GM03348 (cell line): ENCODE measurements around the gene REC114.

Source experiments
- DNase-seq: peaks from one replicate; pipeline ENCODE4 v3.0.0; 2012; ENCODE audit warnings: low spot score

REC114 gene

DNA sequence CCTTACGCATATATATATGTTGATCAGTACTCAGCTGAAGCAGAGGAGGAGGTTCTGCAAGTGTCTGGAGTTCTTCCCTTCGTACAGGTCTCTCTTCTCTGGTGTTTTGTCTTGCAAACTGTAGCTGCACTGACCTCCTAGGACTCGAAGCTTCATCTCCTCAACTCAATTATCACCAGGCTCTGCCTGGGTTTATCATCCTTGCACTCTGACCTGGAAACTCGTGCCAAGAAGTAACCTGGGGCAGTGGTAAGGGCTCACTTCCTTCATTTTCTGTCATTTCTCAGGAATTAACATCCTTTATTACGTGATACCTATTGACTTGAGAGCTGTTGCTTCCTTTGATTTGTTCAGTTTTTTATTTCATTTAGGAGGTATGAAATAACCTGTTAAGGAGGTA is 14.4 kb downstream of the REC114 start:
- no peak for DNase-seq

- no peak for DNase-seq
These were observed 17.7 kb downstream of the REC114 start for GRCh38 chr15:73460662-73461061.

GRCh38 chr15:73464602-73465001 is 21.6 kb downstream of the REC114 start:
- DNase-seq: no peak

GRCh38 chr15:73467758-73468157 is 24.8 kb downstream of the REC114 start:
- DNase-seq: no peak

DNA sequence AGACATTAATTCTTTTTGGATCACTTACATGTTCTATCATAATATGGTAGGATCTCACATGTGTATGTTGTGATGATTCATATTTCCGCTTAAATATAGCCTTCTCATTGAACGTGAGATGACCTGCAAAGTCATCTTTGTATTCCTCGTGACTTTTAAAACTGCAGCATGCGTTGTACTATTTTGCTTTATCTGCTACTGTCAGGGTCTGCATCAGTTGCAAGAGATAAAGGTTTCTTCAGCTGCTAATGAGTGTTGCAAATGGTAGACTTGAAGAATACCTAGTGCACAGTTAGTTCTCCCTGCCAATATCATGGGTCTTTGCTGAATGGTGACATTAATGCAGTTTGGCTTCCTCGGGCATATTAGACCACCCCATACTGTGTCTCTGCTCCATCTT is 31.8 kb downstream of the REC114 start:
- no peak for DNase-seq

DNA sequence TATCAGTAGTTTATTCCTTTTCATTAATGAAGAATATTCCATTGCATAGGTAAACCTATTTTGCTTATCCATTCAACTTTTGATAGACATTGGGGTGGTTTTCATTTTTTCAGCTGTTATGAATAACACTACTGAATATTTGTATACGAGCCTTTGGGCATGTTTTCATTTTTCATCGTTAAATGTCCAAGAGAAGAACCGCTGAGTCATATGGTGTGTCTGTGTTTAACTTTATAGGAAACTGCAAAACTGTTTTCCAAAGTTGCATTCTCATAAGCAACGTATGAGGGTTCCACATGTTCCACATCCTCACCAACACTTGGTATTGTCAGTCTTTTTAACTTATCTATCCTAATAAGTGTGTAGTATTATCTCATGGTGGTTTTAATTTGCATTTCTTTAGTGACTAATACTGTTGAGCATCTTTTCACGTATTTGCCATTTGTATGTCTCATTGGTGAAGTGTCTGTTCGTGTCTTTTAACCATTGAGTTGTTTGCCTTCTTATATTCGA is 33.8 kb downstream of the REC114 start:
- DNase-seq: no peak

DNA sequence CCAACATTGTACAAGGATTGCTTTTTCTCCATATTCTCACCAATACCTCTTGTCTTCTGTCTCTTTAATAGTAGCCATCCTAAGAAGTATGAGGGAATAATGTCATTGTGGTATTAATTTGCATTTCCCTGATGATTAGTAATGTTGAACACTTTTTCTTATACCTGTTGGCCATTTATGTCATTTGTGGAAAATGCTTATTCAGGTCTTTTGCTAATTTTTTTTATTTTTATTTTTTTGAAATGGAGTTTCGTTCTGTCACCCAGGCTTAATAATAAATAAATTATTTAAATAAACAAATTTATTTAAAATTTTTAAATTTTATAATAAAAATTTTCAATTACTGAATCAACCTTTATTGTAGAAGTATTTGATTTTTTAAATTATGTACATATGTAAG is 37.1 kb downstream of the REC114 start:
- DNase-seq: no peak

DNA sequence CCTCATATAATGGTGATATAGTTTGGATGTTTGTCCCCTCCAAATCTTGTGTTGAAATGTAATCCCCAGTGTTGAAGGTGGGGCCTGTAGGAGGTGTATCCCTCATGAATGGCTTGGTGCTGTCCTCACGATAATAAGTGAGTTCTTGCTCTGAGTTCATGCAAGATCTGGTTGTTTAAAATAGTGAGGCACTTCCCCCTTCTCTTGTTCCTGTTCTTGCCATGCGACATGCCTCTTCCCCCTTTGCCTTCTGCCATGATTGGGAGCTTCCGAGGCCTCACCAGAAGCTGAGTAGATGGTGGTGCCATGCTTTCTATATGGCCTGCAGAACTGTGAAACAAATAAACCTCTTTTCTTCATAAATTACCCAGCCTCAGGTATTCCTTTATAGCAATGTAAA is 39.2 kb downstream of the REC114 start:
- DNase-seq: no peak

DNA sequence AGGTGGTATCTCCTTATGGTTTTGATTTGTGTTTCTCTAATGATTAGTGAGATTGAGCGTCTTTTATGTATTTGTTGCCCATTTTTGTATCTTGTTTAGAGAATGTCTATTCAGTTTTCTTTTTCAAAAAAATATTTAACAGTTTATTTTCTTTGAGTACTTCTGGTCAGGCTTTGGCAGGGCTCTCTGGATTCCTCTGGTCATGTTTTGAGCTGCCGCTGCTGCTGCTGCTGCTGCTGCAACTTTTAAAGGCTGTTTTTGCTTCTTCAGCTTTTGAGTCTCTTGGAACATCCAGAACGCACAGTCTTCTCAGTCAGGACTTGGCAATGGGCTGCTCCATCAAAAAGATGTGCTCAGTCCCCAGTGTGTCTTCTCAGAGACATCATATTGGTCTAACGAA is 40.1 kb downstream of the REC114 start:
- no peak for DNase-seq

- DNase-seq: no peak
These were observed 42.4 kb downstream of the REC114 start for GRCh38 chr15:73485372-73485771.

DNA sequence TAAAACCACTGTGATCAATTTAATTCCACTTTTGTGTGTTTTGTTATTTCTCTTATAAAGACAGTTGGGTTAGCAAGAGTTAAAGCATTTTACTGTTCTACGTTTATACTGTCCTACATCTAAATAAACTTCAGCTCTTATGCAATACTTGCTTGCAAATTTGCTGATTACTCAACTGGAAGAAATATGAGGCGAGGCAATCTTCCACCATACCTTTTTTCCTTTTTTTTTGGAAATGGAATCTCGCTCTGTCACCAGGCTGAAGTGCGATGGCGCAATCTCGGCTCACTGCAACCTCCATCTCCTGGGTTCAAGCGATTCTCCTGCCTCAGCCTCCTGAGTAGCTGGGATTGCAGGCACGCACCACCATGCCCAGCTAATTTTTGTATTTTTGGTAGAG is 42.9 kb downstream of the REC114 start:
- peak; percentile 11 for DNase-seq

DNA sequence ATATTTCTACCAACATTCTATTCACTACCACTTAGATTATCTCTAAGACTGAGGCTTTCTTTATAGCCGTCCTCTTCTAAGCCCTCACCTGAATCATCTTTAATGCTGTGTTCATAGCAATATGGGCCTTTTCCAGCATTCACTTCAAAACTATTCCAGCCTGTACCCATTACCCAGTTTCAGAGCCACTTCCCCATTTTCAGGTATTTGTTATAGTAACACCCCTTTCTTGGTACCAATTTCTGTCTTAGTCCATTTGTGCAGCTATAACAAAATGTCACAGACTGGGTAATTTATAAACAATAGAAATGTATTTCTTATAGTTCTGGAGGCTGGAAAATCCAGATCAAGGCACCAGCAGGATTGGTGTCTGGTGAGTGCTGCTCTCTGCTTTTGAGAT is 45.7 kb downstream of the REC114 start:
- no peak for DNase-seq

DNA sequence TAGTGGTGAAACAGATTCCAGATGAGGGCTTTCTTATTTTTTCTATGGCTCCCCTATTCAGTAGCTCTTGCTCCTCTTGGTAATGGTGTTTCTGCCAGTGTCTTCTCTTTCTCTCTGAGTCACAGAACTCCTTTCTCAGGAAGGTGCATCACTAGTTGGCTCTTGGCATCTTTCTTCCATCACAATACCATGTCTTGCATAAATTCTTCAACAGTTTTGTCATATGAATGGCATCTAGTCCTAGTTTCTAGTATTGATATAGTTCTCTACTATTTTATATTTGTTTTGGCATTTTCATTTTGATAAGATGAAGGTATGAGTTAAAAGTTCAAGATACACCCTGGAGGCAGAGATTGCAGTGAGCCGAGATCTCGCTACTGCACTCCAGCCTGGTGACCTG is 51.0 kb downstream of the REC114 start:
- DNase-seq: no peak

GRCh38 chr15:73495181-73495580 is 52.2 kb downstream of the REC114 start:
- DNase-seq: no peak

DNA sequence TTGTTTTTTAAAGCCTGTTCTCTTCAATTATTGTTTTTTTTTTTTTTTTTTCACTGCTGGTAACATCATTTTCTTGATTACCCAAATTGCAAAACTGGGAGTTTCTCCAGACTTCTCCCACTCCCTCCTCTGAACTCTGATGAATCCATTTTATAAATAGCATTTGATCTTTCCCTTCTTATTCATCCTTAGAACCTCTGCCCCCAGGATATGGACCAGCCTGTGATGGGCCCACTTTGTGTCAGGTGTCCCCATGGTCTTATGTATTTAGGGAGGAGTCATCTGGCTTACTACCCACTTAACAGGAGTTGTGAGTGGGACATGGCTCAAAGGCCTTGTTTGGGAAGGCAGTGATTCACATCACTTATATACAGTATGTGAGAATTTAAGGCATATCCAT is 57.7 kb downstream of the REC114 start:
- no peak for DNase-seq

DNA sequence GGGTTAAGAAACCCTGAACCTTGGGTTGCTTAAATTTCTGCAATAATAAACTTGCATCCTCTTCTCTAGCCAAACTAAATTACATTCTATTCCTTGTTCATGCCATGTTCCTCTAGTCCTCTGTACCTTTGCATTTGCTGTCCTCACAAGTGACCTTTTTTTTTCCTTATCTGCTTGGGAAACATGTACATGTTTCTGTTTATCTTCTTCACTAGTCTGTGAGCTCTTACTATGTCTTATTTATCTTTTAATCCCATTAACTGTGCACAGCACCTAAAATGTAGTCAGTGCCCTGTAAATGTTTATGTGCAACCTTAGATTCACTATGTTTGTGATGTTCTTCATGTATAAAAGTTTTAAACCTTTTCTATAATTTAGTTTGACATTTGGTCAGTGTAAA is 61.9 kb downstream of the REC114 start:
- DNase-seq: no peak

GRCh38 chr15:73515527-73515926 is 72.6 kb downstream of the REC114 start:
- DNase-seq: no peak

- no peak for DNase-seq
These were observed 74.6 kb downstream of the REC114 start for GRCh38 chr15:73517566-73517965.

DNA sequence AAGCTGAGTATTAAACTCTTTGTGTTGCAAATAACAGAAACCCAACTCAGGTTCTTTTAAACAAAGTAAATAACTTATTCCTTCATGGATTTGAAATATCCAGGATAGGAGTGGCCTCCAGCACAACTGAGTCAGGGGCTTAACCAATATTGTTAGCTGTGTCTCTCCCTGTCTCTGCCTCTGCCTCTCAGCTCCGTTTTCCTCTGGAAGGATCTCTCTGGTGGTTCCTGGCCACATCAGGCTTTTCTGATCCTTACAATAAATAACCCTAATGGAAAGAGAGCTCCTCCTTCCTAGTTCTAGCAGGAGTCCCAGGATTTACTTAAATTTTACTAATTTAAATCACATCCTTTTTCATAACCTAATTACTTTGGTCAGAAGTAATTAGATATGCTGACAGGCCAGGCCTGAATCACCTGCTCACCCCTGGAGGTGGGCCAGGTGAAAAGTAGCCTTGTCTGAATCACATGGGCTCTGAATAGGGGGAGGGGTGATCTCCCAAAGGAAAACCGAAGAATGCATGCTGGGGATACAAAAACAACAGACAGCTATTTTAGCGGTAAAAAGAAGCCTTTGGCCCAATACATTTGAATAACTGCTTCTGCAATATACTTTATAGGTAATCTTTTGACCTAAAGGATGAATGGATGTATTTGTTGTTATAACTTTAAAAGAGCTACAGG is 75.4 kb downstream of the REC114 start:
- no peak for DNase-seq

- no peak for DNase-seq
These were observed 76.1 kb downstream of the REC114 start for GRCh38 chr15:73518876-73519733.

- DNase-seq: no peak
These were observed 79.0 kb downstream of the REC114 start for GRCh38 chr15:73522011-73522410.

GRCh38 chr15:73524919-73525318 is 82.0 kb downstream of the REC114 start:
- DNase-seq: no peak

DNA sequence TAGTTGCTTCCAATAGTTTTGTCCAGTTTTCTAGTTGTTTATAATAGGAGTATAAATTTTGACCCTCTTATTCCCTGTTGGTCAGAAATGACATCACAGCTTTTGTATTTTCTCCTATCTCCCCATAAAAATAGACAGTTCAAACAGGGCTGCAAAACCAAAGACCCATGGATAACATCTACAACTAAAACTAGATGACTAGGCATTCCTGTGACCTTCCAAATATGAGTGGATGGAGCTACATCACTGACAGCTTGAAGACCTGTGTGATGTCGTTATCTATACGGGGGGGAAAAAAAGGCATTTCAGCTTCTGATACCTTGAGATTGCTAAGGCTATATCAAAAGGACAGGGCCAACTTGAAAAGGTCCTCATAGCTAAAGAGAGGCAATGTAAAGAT is 84.6 kb downstream of the REC114 start:
- no peak for DNase-seq

DNA sequence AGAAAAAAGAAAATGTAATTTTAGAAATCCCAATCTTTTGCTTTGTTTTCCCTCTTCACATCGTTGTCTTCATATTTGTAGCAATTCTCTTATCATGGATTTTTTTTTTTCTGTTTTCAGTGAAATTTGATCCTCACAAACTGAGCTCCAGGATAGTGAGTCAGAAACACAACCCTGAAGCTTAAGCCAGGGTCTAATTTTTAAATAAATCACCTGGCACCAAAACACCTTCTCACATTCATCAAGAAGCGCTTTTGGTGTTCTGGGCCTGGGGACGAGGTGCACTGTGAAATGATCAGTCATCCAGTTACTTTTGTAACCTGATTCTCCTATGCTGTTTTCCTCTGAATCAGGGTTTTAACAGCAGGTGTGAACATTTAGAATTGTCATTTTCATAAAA is 87.7 kb downstream of the REC114 start:
- DNase-seq: no peak
